ENCODE measurements around the gene DOCK4. TPM values are rescaled to one million over a fixed set of nuclear protein-coding genes. Genes with fewer than 3 reads are reported as not detected.

The DOCK4 gene
- total and polyA plus RNA-seq, 2 of the 8 experiments (the other 6 are each of a cell fraction or from before 2014, with no cell fraction given): 5.1 to 23.6 TPM

GRCh38 chr7:112036071-112036470 lies 170.1 kb downstream of the DOCK4 start:
- TF ChIP-seq SIX5 (IDR thresholded peaks at IDR 0.05; ENCODE audit: low read depth, low read length): no peak
- H4K20me1 ChIP-seq (replicated peaks in 1 of 2; ENCODE audit: control insufficient read depth in 1 of 2, insufficient read depth in 2 of 2, low read length in 2 of 2): no peaks in the 10 kb centered on the region
- FAIRE-seq (no peak), DNase-seq (ENCODE audit: low read depth in 1 of 2, low spot score in 2 of 2) (no peak)
- H3K79me1 ChIP-seq (ENCODE audit: low read depth, low read length): no peaks in the 10 kb centered on the region; the same call in 1 of the 2 replicates
- H3K9ac ChIP-seq (replicated peaks in 1 of 4; ENCODE audit: extremely low read depth in 1 of 4, low read depth in 3 of 4, low read length in 3 of 4): no peak overlapping the region
- H3K14ac ChIP-seq (ENCODE audit: insufficient read length): no peak overlapping the region
- ChIA-PET POLR2A (ENCODE audit: partially characterized antibody) (no interaction called here), CTCF (ENCODE audit: partially characterized antibody) (no interaction called here)
- H2BK120ac ChIP-seq (replicated peaks; ENCODE audit: low read depth, low read length): no peak overlapping the region
- H2BK20ac ChIP-seq (ENCODE audit: low read length): no peak overlapping the region
- 65% methylated on average over 2 of the region's 2 CpGs; no CpG with 5 or more reads in 1 of the 2 experiments for WGBS, 2 experiments (ENCODE audit: extremely low coverage in 1 of 2, insufficient coverage in 1 of 2, insufficient read length in 1 of 2, insufficient replicate concordance in 2 of 2, low coverage in 1 of 2, low lambda C conversion rate in 2 of 2, missing lambda C conversion rate in 1 of 2)
- H3K27ac ChIP-seq (ENCODE audit: low read depth, low read length): no peak overlapping the region
- H3K27me3 ChIP-seq (replicated peaks in 1 of 4; ENCODE audit: control insufficient read depth in 3 of 4, extremely low read depth in 1 of 4, insufficient read depth in 3 of 4, low read length in 3 of 4): no peaks in the 10 kb centered on the region
- no peak overlapping the region for H4K91ac ChIP-seq (replicated peaks; ENCODE audit: insufficient read length, low read length)
- no peak overlapping the region for H3K18ac ChIP-seq (ENCODE audit: extremely low read depth, low read length)
- H3K23ac ChIP-seq (ENCODE audit: insufficient read length): no peak overlapping the region
- no peak overlapping the region for H3K56ac ChIP-seq (replicated peaks; ENCODE audit: insufficient read length, low read depth, low read length)
- H2BK15ac ChIP-seq (ENCODE audit: low read length): no peak overlapping the region
- H3K9me3 ChIP-seq (ENCODE audit: insufficient read depth in 2 of 2, low read depth in 1 of 2, low read length in 1 of 2): no peaks in the 10 kb centered on the region
- no peak overlapping the region for H3K4me2 ChIP-seq (ENCODE audit: insufficient read depth in 1 of 2, low read depth in 2 of 2, low read length in 2 of 2)
- no peak overlapping the region for H3K4me3 ChIP-seq (ENCODE audit: extremely low read depth in 1 of 4, insufficient read depth in 2 of 4, low read depth in 3 of 4, low read length in 4 of 4)
- H2BK12ac ChIP-seq (ENCODE audit: low read depth, low read length): no peak overlapping the region
- H3K36me3 ChIP-seq (ENCODE audit: control insufficient read depth in 2 of 4, insufficient read depth in 4 of 4, low read length in 3 of 4): no peaks in the 10 kb centered on the region
- no peaks in the 10 kb centered on the region for H3K79me2 ChIP-seq (ENCODE audit: control insufficient read depth in 1 of 2, insufficient read depth in 2 of 2, low read length in 2 of 2)
- H2AK5ac ChIP-seq (ENCODE audit: low read depth, low read length): no peak overlapping the region
- H2AFZ ChIP-seq (ENCODE audit: low read length): no peak overlapping the region
- no peak overlapping the region for H4K5ac ChIP-seq (ENCODE audit: insufficient read length, low read depth, low read length)
- H3K23me2 ChIP-seq (ENCODE audit: low read depth, low read length): no peaks in the 10 kb centered on the region
- no peak overlapping the region for H4K8ac ChIP-seq (ENCODE audit: extremely low read depth, insufficient read depth, low read length)
- peaks cover 0 to 4% (median 0%) of the 10 kb centered on the region in 4 experiments; a peak in 1 of 7 replicates for H3K4me1 ChIP-seq (replicated peaks in 1 of 4; ENCODE audit: control insufficient read depth in 3 of 4, insufficient read depth in 4 of 4, low read length in 3 of 4)
- no peak overlapping the region for H3K4ac ChIP-seq (replicated peaks; ENCODE audit: insufficient read length, low read depth, low read length)
- no peak overlapping the region for H2BK5ac ChIP-seq (ENCODE audit: low read depth, low read length)

All from H1 (cell line).